IPS DF 19.7 (cell line): ENCODE data around the gene SRRT.
"Not testable (repeated sequence)": the region's sequence is repeated elsewhere in the genome, so short reads cannot be mapped to it uniquely, and the experiment has no call there.

Experiments used
- DNase-seq: peaks from one replicate; pipeline ENCODE4 v3.0.0-alpha.2; 2013; ENCODE audit warnings: low read depth, low spot score

Gene SRRT

DNA sequence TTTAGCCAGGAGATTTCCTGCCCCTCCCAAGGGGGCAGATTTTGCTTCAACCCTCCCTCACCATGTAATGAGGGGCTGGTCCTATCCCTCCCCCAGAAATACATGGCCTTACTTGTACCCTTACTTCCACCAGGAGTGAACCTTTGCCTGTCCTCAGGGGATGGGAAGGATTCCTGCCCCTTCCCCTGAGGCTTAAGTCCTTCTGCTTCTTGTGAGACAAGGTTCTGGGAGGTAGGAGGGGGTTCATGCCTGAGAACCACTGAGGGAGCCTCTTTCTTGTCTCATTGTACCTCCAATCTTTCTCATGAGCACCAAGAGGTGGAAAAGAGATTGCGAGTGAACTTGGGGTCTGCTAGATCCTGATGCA, 54.9 kb downstream of the SRRT start:
- no peak for DNase-seq

DNA sequence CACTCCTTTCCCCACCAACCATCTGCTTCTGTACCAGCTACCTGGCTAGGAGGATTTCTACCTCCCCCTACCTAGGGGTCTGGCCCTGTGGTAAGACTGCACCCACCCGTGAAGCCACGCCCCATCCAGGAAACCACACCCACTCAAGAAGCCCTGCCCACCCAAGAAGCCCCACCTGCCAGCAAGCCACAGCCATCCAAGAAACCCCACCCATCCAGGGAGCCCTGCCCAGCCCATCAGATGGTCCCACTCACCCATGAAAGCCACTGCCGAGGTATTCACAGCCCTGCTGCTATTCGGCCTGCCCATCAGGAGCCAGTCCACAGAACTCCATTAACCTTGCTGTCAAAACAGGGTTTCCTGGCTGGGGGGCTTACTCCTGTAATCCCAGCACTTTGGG, 58.8 kb downstream of the SRRT start:
- no peak for DNase-seq

DNA sequence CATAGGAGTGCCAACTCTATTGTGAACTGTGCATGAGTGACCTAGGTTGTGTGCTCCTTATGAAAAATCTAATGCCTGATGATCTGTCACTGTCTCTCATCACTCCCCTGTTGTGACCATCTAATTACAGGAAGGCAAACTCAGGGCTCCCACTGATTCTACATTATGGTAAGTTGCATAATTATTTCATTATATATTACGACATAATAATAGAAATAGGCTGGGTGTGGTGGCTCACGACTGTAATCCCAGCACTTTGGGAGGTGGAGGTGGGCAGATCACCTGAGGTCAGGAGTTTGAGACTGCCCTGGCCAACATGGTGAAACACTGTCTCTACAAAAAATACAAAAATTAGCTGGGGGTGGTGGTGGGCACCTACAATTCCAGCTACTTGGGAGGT, 60.5 kb downstream of the SRRT start:
- DNase-seq = not testable (repeated sequence)

DNA sequence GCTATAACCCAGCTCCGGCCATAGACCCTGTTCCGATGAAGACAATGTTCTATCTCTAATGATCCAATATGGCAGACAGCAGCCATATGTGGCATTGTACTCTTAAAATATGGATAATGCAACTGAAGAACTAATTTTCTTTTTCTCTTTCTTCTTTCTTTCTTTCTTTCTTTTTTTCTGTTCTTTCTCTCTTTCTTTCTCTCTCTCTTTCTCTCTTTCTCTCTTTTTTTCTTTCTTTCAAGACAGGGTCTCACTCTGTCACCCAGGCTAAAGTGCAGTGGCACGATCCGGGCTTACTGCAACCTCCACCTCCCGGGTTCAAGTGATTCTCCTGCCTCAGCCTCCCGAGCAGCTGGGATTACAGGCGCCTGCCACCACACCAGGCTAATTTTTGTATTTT, 61.3 kb downstream of the SRRT start:
- not testable (repeated sequence) for DNase-seq
